GM21786 (cell line): ENCODE data around the gene PIK3CA.
A peak's percentile ranks its signal among the peaks of the same experiment; 100 is the strongest.
"Not testable (repeated sequence)": the region's sequence is repeated elsewhere in the genome, so short reads cannot be mapped to it uniquely, and the experiment has no call there.

Experiments
- ATAC-seq: cut with Tn5 transposase; IDR thresholded peaks from one replicate; pipeline ENCODE4 v1.9.1; 2021; ENCODE audit not compliant: unreplicated experiment

PIK3CA gene

DNA sequence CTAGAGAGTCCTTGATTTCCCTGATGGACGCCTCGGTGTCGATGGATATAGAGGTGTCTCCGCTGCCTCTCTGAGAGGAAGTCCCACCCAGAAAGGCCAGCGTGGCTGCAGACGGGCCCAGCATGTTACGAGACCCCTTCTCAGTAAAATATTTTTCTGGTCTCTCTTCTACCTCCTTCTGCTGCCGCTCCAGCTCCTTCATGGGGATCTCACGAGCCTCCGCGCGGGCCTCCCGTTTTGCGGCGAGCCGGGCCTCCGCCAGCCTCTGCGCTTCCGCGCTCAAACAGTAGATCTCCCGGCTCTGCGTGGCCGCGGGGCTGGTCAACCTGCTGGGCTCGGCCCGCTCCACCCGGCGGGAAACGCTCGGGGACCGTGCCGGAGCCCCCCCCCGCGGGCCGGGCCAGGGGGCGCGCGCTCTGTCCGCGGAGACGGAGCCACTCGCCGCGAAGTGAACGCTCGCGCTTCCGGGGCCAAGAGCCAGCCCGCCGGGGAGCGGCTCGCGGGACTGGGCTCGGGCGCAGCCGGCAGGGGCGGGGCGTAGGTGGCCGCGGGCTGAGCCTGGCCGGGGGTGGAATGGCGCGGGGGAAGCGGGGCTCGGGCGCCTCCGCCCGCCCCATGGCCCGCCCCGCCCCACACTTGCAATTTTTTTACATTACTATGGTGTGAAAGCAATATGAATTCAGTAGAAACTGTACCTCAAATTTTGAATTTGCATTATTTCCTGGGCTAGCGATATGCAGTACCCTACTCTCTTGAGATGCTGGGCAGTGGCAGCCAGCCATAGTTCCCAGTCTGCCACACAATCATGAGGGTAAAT, 113.0 kb downstream of the PIK3CA start:
- ATAC-seq = peak; percentile 85

DNA sequence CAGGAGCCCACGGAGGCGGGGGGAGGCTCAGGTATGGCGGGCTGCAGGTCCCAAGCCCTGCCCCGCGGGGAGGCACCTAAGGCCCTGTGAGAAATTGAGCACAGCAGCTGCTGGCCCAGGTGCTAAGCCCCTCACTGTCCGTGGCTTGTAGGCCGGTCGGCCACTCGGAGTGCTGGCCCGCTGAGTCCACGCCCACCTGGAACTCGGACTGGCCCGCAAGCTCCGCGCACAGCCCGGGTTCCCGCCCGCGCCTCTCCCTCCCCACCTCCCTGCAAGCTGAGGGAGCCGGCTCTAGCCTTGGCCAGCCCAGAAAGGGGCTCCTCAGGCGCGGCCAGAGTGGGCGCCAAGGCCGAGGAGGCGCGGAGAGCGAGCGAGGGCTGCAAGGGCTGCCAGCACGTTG, 115.0 kb downstream of the PIK3CA start:
- ATAC-seq = no peak

DNA sequence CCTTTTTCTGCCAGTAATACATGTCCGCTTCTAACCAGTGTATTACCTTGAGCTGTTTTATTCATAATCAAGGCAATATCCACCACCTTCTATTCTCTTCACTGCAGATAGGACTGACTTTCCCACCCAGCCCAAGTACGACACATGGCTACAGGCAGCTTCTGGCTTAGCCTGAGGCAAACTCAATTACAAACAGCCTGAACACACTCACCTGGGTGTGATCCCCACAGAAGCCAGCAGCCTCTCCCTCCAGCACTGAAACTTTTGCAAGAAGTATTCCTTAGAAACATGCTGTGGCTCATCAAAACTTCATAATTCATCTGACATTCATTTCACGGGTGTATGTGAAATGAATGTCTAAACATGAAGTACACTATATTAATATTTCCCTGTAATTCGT, 116.3 kb downstream of the PIK3CA start:
- no peak for ATAC-seq

DNA sequence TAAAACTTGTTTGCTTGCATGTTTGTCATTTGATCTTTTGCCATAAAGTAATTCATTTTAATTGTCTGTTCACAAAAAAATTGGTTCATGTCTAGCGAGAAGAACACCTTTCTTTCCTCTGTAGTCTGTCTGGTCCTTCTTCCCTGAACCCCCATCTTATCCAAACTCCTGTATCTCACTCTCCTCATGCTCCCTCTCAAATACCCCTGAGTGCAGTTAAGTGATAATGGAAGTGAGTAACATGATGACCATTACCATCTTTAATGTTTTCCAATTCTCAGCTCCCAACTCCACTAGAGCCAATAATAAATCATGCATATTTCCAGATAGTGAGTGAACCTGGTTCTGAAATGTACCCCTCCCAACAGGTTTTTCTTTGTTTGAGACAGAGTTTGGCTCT, 116.9 kb downstream of the PIK3CA start:
- no peak for ATAC-seq

DNA sequence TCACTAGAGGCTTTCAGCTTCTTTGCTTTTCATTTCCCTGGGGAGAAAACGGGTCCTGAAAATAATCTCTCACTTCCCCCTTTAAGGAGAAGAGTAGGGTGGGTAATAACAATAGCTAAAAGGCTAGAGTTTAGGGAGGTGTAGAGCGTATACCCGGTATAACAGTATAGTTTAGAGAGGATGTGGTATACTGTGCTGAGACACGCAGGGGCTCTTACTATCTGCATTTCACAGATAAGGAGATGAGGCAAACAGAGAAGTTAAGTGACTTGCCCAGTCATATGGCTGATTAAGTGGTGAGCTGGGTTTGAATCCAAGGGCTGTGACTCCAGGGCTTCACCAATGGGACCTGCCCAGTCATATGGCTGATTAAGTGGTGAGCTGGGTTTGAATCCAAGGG, 117.7 kb downstream of the PIK3CA start:
- peak; percentile 52 for ATAC-seq

DNA sequence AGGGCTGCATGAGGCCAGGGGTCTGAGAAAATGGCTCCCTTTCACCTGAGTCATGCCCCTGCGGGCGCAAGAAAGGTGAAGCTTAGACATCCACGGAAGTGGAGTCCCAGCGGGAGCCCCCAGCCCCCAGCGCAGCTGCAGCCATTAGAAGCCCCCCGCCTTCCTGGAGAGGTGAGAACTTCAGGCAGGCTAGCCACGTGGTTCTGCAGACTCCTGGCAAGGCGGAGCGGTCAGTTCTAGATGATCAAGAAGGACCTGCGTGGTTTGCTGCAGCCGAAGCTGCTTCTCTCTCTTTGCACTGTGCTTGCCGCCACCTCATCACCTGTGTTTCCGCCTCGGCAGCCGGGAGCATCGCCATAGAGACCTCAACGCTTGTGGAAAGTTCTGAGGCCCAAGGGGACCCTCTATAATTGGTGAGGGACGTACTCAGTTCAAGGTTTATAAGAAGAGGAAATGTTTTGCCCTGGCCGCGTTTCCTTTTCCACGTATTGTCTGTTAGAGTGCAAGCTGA, 118.6 kb downstream of the PIK3CA start:
- ATAC-seq = no peak

DNA sequence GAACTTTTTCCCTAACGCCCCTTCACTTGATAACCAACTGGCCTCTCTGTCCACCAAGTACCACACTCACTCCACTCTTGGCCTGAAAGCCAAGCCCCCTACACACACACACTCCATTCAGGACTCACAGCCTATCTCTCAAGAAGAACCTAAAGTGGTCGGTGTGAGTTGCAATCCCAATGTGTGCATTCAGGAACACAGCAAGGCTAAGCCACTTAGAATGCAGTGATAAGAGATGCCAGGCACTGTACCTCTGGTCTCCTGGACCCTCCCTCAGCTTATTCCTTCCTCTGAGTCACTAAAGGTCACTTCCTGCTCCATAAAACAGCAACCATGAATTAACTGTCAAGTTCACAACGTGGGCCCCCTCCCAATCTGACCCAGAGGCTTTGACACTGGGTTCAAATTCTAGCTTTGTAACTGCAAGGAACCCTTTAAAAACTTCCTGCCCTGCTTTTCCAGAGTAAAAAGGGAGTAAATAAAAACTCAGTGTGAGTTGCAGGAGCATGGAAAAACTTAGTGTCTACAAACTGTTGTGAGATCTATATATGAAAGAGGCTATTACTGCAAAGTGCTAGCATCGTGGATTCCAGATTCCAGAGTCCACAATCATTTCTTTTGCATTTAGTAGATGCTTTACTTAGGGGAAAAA, 120.4 kb downstream of the PIK3CA start:
- no peak for ATAC-seq

DNA sequence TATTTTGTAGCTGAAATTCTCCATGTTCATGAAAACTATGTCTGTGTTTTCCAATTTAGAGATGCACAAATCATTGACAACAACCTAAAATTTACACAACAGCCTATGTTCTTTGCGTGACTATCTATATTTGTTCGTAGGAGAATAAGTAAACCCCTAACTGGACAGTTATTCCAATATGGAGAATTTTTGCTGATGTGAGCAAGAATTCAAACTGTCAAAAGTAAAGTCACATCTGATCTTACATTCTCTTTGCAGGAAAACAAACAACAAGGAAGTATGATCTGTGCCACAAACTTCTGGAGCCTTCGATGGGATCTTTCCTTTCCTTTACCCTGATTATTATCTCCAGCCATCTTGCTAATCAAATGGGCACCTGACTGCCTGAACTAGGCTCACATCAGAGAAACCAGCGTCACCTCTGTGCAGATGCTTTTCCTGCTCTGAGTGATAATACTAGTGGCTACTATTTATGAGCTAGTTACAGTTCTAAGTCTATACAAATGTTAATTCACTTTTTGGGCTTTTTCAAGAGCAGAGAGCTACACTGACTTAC, 121.1 kb downstream of the PIK3CA start:
- no peak for ATAC-seq

DNA sequence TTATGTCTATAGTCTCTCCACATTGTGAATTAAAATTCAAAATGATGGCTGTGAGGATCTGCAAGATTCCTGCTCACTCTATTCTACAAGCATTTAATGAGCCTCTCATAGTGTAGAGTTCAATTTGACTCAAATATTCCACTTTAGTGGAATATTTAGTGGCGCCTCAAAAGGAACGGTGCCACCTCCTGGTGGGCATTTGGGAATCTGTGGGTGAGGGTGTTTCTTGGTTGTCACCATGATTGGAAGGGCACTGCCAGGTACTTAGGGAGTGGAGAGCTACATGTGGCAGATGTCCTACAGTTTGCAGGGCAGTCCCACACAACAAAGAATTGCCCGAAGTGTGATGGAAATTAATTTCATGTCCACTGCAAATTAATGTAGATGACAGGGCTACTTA, 124.2 kb downstream of the PIK3CA start:
- ATAC-seq = no peak

DNA sequence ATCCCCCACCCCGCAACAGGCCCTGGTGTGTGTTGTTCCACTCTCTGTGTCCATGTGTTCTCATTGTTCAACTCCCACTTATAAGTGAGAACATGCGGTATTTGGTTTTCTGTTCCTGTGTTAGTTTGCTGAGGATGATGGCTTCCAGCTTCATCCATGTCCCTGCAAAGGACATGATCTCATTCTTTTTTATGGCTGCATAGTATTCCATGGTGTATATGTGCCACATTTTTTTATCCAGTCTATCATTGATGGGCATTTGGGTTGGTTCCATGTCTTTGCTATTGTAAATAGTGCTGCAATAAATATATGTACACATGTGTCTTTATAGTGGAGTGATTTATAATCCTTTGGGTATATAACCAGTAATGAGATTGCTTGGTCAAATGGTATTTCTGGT, 126.3 kb downstream of the PIK3CA start:
- ATAC-seq = not testable (repeated sequence)

DNA sequence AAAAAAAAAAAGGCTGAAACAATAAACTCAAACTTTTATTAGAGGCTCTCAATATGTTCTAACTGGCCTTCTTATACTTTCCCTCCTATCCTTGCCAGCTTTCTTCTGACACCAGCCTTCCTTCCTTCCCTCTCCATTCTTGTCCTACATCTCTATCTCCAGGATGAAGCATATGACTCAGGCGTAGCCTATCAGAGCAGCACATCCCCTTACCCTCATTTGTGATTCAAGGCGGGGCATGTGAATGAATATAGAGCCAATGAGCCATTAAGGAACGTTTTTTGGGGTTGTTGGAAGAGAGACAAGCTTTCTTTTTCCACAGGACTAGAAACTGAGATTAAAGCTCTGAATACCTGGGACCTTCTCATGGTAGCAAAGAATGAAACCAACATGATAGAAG, 127.8 kb downstream of the PIK3CA start:
- ATAC-seq = no peak

DNA sequence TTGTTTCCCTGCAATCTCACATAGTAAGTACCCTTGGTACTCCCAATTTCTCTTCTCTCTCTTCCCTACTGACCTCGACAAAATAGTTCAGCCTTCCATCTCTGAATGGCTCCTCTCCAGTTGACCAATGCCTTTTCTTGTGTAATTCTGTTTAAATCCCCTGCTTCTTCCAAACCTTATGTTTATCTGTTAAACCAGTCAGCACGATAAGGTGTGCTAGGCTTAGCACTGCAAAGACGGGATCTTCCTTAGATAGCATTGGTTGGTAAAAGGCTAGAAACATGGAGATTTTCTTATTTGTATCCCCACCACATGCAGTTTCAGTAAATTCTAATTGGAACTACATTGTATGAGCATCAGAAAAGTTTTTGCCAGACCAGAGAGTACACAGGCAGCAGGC, 128.6 kb downstream of the PIK3CA start:
- no peak for ATAC-seq

DNA sequence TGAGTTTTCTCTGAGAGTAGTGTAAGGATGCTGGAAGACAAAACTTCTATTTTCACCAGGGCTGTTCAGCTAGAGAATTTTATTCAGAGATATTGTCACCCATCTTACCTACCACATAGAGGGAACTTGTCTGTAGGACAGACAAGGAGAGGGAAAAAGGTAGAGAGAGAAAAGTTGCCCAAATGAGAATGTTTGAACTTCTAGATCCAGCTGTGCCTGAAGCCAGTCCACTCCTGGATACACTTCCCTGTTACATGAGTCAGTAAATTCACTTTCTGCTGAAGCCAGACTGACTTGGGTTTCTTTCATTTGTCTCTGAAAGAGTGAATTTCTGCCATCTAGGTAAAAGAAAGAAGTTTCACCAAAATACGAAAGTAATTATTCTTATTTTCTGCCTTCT, 130.0 kb downstream of the PIK3CA start:
- ATAC-seq = no peak

DNA sequence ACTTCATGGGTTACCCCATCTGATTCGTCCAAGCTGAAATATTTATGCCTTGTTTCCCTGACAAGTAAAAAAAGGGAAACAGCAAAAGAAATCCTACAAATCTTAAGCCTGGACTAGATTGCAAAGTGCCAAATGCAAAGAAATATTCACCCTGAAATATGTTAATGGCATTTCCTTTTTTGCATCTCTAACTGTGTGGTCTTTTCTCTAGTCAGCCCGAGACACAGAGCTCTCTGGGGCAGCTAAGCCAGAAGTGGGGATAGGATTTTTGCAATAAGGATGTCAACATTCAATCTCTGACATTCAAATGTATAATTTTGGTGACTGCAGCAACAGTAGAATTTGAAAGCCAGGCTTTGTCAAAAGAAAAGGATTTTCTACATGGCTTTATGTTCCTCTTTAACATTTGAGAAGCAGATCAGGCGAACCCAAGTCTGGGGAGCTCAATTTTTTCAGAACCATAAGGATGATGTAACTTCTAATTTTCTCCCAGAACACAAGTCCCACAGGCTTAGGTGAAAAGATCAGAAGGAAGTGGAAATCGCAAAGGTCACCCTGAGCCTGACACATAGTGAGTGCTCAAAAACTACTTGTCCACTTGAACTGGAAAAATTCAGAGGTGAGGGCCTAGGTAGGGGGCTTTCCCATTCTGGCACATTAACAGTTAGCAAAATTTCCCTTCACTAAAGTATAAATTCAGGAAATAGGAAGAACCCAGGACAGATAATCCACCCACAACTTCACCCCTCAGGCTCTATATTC, 131.0 kb downstream of the PIK3CA start:
- no peak for ATAC-seq

DNA sequence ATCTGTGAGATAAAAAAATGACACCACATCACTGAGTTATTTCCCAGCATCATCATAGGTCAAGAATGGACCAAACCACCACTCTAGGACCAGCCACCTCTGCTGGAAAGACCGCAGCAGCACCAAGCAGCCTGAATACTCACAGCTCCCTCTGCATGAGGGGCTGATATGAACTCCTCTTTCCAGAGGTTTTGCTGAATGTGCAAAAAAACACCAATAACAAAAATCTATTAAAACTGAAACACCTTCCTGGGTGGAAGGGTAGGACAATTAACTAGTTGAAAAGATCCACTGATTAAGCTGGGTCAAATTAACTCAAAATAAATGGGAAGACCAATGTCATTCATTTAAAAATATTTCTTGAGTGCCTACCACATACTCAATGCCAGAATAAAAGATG, 131.7 kb downstream of the PIK3CA start:
- no peak for ATAC-seq

DNA sequence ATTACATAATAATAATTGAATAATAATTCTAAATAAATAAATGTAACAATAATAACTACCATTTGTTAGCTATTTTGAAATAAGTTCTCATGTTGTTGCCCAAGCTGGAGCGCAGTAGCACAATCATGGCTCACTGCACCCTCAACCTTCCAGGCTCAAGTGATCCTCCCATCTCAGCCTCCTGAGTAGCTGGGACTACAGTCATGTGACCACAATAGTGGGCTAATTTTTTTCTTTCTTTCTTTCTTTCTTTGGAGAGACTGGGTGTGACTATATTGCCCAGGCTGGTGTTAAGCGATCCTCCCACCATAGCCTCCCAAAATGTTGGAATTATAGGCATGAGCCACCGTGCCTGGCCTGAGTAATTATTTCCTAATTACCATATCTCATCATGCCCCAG, 133.7 kb downstream of the PIK3CA start:
- no peak for ATAC-seq

DNA sequence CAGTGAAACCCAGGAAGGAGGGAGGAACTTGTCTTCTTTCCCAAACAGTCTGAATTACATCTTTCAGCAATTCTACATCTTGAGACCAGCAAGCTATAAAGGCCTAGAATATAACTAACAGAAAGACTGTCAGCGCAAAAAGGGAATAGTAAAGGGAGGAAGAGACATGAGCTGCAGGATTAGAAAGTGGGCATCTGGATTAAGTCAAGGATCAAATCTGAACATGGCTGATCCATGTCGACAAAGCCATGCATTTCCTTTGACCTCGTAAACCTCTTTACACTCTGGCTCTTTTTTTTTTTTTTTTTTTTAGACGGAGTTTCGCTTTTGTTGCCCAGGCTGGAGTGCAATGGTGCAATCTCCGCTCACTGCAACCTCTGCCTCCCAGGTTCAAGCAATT, 138.2 kb downstream of the PIK3CA start:
- ATAC-seq = no peak

DNA sequence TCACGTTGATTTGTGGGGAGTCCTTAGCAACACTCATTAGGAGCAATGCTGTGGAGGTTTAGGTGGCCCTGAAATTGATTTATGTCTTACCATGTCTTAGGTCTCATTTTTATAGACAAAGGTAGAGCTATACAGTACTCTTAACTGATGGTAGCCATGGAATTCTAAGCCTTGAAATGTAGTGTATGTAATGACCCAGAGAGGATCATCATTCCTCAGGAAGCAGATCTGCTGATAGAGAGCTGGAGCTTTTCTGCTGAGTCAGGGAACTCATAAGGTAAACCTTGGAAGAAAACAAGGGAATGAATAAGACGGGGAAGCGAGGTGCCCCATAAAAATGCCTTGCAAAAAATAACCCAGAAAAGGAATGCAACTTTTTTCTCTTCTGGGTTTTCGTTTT, 140.7 kb downstream of the PIK3CA start:
- ATAC-seq = no peak

DNA sequence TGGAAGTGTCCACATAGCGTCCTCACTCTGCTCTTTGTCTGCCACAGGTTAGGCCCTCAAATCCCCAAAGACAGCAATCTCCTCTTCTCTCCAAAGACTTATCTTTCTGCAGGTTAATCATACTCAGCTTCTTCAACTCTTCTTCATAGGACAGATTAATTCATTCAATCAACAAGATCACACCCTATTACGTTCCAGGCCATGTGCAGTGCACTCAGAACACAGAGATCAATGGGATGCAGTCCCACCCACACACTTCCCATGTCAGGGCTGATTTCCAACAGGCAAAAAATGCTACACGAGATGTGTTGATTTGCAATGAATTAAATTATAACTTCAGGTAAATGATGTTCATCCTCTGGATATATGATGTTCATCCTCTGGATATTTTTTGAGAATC, 141.1 kb downstream of the PIK3CA start:
- no peak for ATAC-seq
